HG02973 (cell line): ENCODE measurements around the gene MORN3.
"Not testable (repeated sequence)": the region's sequence is repeated elsewhere in the genome, so short reads cannot be mapped to it uniquely, and the experiment has no call there.

ENCODE experiments used
- ATAC-seq: cut with Tn5 transposase; IDR thresholded peaks from one replicate; pipeline ENCODE4 v1.9.1; 2021; ENCODE audit warnings: moderate library complexity; ENCODE audit not compliant: unreplicated experiment

The MORN3 gene, protein sequence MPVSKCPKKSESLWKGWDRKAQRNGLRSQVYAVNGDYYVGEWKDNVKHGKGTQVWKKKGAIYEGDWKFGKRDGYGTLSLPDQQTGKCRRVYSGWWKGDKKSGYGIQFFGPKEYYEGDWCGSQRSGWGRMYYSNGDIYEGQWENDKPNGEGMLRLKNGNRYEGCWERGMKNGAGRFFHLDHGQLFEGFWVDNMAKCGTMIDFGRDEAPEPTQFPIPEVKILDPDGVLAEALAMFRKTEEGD

DNA sequence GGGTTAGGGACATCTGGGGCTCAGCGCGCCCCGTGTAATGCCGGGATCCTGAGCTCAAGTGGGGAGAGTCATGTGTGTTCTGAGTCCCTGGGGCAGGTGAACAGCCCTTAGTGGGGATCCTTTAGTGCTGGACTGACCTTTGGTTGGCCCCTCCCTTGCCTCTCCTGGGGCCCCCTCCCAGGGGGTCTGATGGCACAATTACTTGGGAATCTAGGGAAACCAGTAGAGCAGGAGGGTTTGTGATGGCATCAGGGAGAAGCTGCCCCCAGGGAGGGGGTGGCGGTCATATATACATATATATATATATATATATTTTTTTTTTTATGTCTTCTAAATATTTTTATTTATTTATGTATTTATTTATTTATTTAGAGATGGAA lies at the start of gene MORN3:
Gene MORN3, minus strand, starts transcription at position 134 of the 380 bp plus-strand sequence. CDS start 171 bp downstream, outside the sequence.
- no peak for ATAC-seq

DNA sequence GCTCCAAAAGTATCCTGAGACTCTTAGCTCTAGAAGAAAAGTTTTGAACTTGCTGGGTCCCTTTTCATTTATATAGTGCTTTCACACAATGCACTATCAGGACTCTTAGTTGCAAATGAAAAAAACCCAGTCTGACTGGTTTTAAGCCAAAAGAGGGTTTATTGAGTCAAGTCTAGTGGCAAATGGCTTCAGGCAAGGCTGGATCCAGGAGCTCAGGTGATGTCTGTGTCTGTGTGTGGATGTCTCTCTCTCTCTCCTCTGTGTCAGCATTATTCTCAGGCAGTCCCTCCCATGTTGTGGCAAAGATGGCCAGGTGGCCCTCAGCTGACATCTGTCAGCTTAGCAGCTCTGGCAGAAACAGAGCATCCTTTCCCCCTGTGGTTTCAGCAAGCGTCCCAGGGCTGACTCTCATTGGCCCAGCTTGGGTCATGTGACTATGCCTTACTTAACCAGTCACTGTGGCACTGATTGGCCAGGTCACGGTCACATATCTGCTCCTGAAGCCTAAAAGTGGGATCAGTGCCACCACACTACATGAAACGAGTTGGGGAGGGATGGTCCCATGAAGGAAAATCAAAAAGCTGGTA lies 49.3 kb upstream of the MORN3 start:
- ATAC-seq = no peak

DNA sequence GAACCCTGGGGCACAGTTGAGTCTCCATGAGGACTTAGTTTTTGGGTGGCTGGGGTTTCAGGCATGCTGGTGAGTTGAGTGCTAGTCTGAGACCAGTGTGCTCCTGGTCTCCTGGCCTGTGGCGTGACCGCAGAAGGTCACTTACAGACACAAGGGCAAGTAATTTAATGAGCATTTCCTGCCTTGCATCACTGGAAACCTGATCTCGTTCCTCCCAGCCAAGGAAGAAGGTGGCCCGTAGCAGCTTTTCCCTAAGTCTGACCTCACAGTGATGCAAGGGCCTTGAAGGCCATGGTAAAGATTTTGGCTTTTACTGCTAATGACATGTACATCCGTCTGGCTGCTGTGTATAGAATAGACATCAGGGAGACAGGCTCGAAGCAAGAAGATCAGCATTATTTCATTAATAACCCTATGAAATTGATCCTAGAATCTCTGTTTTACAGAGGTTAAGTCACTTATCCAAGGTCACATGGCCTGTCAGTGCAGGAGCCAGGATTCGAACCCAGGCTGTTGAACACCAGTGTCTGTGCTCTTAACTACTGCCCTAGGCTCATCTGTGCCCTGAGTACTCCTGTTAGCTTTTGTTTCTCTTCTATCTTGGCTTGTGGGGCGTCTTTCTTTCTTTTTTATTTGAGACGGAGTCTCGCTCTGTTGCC lies 47.7 kb upstream of the MORN3 start:
- ATAC-seq = no peak

DNA sequence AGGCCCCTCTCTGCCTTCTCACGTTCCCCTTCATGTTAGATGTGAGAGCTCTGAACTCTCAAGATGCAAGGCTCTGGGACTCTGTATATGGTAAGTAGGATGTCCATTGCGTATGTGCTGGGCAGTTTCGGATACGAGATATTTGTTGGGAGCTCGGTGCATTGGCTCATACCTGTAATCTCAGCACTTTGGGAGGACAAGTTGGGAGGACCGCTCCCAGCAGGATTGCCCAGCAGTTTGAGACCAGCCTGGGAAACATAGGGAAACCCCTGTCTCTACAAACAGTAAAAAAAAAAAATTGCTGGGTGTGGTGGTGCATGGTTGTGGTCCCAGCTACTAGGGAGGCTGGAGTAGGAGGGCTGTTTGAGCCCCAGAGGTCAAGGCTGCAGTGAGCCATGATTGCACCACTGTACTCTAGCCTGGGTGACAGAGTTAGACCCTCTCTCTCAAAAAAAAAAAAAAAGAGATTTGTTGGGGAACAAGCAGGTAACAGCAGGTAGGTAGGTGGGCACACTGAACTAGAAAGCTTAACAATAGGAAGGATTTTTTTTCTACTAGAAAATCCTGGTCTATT lies 46.5 kb upstream of the MORN3 start:
- ATAC-seq = no peak

DNA sequence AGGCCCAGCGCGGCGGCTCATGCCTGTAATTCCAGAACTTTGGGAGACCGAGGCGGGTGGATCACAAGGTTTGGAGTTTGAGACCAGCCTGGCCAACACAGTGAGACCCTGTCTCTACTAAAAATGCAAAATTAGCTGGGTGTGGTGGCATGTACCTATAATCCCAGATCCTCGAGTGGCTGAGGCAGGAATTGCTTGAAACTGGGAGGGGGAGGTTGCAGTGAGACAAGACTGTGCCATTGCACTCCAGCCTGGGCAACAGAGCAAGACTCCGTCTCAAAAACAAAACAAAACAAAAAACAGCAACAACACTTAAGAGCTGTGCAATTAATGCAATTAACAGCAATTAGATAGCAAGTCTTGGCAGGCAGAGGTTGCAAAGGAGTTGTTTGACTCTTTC lies 45.6 kb upstream of the MORN3 start:
- not testable (repeated sequence) for ATAC-seq

DNA sequence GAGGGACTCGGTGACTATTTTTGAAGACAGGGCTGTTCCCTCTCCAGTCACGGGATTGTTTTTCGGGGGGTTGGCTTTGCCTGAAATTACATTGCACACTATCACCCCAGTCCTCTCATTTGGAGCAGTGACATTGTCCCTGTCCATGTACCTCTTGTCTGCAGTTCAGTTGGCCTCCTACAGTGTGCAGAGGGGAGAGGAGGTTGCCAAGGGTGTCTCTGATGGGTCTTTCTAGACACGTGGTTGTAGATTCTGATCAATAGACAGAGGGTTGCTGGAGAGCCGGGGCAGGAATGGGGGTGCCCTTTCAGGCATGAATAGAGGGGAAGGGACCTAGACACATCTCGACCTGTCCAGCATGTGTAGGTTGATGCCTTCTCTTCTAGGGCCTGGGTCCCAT lies 44.3 kb upstream of the MORN3 start:
- ATAC-seq = no peak

DNA sequence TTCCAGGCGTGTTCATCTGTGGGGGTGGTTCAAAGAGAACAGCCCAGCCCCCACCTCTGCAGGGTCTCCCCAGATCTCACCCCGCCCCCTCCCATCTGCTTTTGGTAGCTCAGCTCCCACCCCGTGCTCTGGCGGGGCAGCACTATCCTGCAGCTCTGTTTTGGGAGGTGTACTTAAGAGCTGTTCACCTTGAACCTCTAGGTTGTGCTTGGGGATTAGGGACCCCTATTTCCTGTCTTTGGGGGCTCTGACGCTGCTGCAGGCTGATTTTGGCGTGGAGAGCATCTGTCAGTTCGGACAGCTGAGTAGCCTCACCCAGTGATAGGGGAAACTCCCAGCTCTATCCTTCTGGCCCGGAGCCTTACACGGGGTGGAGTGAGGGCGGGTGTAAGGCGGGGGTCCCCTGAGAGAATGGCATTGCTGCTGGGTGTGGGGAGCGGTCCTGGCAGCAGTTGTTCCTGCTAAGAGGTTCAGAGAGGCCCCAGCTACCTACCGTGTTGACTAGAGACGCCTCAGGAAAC lies 43.9 kb upstream of the MORN3 start:
- ATAC-seq = no peak

DNA sequence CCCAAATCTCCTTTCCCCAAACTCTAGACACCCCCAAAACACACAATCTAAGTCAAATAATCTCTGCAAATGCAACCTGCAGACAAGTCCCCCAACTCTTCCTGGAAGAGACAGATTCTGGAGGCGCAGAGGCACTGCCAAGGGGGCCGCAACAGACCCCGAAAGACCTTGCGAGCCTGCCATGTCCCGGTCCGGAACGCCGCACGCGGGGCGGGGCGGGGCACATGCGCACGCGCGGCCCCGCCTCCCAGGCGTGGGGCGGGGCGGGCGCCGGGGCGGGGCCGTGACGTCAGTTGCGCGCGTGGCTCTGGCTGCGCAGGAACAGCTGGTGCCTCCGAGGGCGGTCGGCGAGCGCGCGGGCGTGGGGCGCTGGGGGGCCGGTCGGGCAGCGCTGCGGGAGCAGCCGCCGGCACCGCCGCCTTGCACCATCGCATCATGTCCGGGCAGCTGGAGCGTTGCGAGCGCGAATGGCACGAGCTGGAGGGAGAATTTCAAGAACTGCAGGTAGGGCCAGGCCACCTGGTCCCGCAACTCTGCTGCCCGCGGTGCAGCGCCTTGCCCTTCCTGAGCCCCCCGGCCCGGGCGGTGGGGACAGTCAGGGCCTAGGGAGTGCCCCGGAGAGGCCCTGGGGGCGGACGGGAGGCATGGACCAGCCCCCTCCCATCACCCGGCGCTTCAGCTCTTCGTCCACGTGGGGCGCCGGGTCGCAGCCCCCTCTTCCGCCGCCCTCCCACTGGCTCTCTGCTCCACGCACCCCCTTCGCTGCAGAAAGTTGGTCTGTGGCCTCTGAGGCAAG lies 43.2 kb upstream of the MORN3 start, which contains the start of gene TMEM120B:
Gene TMEM120B, plus strand, starts transcription at position 292 of the 796 bp plus-strand sequence. Its CDS starts 144 bp downstream, at position 436.
- peak; percentile 73 for ATAC-seq

DNA sequence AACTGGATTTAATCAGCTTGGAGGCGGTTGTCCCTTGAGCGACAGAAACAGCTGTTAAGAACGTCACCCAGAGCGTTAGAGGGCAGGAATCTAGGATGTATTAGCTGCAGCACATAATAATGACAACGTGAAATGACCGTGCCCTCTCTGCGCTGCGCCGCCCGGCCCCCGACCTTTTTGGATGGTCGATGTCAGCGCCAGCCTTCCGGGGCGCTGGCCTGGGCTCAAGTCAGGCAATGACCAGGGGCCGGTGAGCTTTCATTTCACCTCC lies 42.7 kb upstream of the MORN3 start:
- ATAC-seq = peak; percentile 29

DNA sequence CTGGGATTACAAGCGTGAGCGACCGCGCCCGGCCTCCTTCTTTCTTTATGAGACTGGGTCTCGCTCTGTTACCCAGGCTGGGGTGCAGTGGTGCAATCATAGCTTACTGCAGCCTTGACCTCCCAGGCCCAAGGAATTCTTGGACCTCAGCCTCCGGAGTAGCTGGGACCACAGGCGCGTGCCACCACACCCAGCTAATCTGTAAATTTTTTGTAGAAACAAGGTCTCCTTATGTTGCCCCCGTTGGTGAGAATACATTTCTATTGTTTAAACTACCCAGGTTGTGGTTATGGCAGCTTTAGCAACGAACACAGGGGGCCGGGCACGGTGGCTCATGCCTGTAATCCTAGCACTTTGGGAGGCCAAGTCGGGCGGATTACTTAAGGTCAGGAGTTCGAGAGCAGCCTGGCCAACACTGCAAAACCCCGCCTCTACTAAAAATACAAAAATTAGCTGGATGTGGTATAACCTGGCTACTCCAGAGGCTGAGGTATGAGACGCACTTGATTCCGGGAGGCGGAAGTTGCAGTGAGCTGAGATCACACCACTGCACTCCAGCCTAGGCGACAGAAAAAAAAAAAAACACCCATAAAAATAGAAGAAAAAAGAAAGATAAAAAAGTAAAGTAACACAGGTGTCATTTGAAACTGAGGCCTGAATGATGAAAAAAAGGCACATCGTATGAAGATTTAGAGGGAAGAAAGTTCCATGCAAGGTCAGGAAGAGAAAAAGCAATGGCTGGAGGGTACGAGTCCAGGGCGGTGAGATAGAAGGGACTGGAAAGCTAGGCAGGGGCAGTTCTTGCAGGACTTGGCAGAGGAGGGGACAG lies 42.1 kb upstream of the MORN3 start:
- ATAC-seq = no peak

DNA sequence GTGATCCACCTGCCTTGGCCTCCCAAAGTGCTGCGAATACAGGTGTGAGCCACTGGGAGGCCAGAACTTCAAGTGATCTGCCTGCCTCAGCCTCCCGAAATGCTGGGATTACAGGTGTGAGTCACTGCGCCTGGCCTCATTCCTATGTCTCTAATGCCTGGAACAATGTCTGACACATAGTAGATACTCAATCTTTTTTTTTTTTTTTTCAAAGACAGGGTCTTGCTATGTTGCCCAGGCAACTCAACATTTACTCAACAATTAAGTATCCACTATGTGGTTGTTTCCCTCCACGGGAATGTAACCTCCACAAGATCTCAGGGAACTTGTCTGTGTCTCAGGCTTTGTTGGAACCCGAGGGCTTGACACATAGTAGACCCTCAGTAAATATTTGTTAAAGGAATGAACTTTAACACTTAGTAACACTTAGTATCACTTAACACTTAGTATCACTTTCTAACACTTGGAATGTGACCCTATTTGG lies 40.1 kb upstream of the MORN3 start:
- ATAC-seq = no peak

DNA sequence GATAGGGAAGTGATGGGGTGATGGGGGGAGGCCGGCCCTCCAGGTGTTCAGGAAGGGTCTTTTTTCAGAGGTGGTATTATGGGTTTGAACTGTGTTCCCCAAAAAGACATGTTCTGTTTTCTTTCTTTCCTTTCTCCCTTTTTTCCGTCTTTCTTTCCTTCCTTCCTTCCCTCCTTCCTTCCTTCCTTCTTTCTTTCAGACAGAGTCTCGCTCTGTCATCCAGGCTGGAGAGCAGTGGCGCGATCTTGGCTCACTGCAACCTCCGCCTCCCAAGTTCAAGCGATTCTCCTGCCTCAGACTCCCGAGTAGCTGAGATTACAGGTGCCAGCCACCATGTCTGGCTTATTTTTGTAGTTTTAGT lies 39.6 kb upstream of the MORN3 start:
- ATAC-seq = not testable (repeated sequence)

DNA sequence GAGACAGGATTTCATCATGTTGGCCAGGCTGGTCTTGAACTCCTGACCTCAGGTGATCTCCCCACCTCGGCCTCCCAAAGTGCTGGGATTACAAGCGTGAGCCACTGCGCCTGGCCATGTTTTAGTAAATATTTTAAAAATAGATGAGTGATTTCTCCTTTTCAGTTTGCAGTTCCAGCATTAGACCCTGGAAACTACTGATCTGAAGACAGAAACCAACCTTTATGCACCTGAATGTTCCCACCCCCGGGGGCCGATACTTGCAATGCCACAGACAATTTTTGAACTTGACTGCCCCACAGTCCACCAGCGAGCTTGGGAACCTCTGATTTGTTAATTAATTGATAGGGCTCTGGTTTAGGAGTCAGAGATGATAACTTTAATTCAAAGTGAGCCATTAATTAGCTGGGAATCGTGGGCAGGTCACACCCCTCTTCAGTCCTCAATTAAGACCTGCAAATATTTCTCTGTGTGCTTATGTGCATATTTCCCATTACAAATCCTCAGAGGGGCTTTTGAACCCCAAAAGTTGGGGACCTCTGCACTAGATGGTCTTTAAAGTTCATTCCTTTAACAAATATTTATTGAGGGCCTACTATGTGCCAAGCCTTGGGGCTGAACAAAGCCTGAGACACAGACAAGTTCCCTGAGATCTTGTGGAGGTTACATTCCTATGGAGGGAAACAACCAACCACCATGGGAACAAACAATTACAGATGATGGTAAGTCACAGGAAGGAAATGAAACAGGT lies 39.0 kb upstream of the MORN3 start:
- no peak for ATAC-seq

DNA sequence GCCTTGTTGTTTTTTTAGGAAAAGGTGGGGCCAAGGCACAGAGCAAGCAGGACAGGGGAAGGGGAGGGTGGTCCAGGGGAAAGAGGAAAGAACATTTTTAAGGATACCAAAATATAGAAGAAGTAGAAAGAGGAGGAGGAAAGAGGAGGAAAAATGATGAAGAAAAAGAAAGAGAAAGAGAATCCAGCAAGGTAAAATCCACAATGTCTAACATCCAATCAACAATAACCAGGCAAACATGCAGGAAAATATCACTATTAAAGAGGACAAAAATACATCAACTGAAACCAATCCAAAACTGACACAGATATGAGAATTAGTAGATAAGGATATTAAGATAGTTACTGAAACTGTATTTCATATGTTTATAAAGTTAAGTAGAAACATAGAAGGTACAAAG lies 36.1 kb upstream of the MORN3 start:
- ATAC-seq = no peak

DNA sequence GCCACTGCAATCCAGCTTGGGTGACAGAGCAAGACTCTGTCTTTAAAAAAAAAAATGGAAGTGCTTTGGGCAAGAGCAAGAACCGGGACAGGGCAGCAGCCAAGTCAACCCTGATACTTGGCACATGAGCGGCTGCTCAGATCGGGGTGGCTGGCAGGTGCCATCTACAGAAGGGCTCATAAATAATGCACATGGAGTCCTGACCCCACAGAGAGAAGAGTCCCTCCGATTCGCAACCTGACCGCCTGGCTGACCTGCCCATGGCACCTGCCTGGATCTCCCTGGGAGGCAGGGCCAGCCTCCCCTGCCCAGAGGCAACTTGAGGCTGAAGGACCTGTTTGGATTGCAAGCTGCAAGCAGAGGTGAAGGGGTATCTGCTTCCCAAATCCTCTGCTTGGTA lies 33.5 kb upstream of the MORN3 start:
- ATAC-seq = no peak

DNA sequence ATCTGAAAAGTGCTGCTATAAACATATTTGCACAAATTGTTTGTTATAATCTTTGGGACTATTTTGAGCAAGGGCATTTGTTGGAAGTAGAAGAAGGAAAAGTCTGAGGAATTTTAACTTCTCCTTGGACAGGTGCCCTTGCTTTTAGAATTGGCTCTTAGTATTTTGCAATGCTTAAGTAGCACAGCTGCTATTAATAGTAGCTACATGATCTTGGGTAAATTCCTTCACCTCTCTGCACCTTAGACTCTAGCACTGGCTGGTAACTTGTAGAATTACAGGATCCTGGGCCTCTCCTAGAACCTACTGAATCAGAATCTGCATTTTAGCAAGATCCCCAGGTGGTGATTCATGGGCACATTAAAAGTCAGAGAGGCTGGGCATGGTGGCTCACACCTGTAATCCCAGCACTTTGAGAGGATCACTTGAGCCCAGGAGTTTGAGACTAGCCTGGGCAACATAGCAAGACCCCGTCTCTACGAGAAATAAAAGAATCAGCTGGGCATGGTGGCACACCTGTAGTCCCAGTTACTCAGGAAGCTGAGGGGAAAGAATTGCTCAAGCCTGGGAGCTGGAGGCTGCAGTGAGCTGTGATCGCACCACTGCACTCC lies 32.3 kb upstream of the MORN3 start:
- ATAC-seq = no peak

DNA sequence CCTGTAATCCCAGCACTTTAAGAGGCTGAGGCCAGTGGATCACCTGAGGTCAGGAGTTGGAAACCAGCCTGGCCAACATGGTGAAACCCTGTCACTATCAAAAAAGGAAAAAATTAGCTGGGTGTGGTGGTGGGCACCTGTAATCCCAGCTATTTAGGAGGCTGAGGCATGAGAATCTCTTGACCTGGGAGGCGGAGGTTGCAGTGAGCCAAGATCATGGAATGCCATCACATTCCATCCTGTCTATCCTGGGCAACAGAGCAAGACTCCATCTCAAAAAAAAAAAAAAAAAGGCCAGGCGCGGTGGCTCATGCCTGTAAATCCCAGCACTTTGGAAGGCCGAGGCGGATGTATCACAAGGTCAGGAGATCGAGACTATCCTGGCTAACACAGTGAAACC lies 28.4 kb upstream of the MORN3 start:
- not testable (repeated sequence) for ATAC-seq

DNA sequence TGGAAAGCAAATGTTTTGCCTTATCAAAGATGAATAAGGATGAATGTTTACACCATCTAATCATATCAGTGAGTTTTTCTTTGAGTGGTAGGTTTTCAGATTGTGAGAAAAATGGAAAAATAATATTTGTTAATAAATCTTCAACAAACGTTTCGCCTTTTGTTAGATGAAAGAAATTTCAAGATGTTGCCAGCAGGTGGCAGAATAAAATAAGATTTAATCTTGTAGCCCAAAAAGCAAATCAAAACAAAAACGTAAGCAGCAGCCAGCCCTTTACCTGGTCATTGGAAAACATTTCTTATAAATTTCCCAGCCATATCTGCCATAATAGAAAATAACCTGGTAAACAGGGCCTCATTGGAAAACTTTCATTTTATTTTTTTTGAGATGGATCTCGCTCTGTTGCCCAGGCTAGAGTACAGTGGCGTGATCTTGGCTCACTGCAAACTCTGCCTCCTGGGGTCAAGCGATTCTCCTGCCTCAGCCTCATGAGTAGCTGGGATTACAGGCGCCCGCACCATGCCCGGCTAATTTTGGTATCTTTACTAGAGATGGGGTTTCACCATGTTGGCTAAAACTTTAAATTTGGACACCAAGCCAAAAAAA lies 27.7 kb upstream of the MORN3 start:
- no peak for ATAC-seq
